NCI-H2196 (cell line): ENCODE measurements around the gene MYBL2.

ENCODE experiments used
- DNase-seq: peaks from one replicate; lab custom pipeline; 2025; ENCODE audit not compliant: unreplicated experiment; lab: John Stamatoyannopoulos, UW

Gene MYBL2

GRCh38 chr20:43681991-43682410 is 15.1 kb downstream of the MYBL2 start:
- DNase-seq = no peak

- DNase-seq = no peak
Measured at GRCh38 chr20:43682446-43682845, 15.5 kb downstream of the MYBL2 start.

- DNase-seq = no peak
Measured at GRCh38 chr20:43686820-43687219, 19.9 kb downstream of the MYBL2 start.

GRCh38 chr20:43689165-43689564 is 22.3 kb downstream of the MYBL2 start:
- no peak for DNase-seq

- no peak for DNase-seq
Measured at GRCh38 chr20:43690943-43691598, 24.2 kb downstream of the MYBL2 start.

GRCh38 chr20:43691928-43692524 is 25.1 kb downstream of the MYBL2 start:
- DNase-seq = peak; percentile 27

GRCh38 chr20:43694763-43695162 is 27.8 kb downstream of the MYBL2 start:
- DNase-seq = no peak

- no peak for DNase-seq
Measured at GRCh38 chr20:43695571-43695970, 28.7 kb downstream of the MYBL2 start.

- DNase-seq = no peak
Measured at GRCh38 chr20:43699941-43700565, 33.1 kb downstream of the MYBL2 start.

- no peak for DNase-seq
Measured at GRCh38 chr20:43700627-43701026, 33.7 kb downstream of the MYBL2 start.

- no peak for DNase-seq
Measured at GRCh38 chr20:43702502-43702901, 35.6 kb downstream of the MYBL2 start.

GRCh38 chr20:43710370-43711044 is 43.6 kb downstream of the MYBL2 start:
- DNase-seq = no peak

GRCh38 chr20:43711098-43711654 is 44.3 kb downstream of the MYBL2 start:
- no peak for DNase-seq

- DNase-seq = no peak
Measured at GRCh38 chr20:43715044-43715443, 48.1 kb downstream of the MYBL2 start.

- no peak for DNase-seq
Measured at GRCh38 chr20:43715511-43715910, 48.6 kb downstream of the MYBL2 start.

GRCh38 chr20:43716123-43716522 is 49.2 kb downstream of the MYBL2 start:
- no peak for DNase-seq

- no peak for DNase-seq
Measured at GRCh38 chr20:43716757-43717615, 50.1 kb downstream of the MYBL2 start.

GRCh38 chr20:43717616-43717995 is 50.7 kb downstream of the MYBL2 start:
- no peak for DNase-seq

- no peak for DNase-seq
Measured at GRCh38 chr20:43720007-43720406, 53.1 kb downstream of the MYBL2 start.

GRCh38 chr20:43721097-43721428 is 54.1 kb downstream of the MYBL2 start:
- DNase-seq = no peak
